Measurements from ENCODE around the gene JAML. TPM values are rescaled to one million over a fixed set of nuclear protein-coding genes. Genes with fewer than 3 reads are reported as not detected.

The JAML gene
- total RNA-seq, 1 donor from 2014 or later, result not detected

GRCh38 chr11:118245936-118246562 lies 21.2 kb upstream of the JAML start:
- H3K27ac Mint-ChIP-seq (ENCODE audit: unreplicated experiment), result no peak overlapping the region
- H3K4me3 Mint-ChIP-seq (ENCODE audit: unreplicated experiment), result no peak overlapping the region
- H3K36me3 Mint-ChIP-seq (ENCODE audit: unreplicated experiment), result no peaks in the 10 kb centered on the region
- peaks cover 53% of the 10 kb centered on the region for H3K27me3 Mint-ChIP-seq (ENCODE audit: unreplicated experiment)
- DNase-seq (ENCODE audit: extremely low spot score, unreplicated experiment), result no peak
- no peaks in the 10 kb centered on the region for H3K9me3 Mint-ChIP-seq (ENCODE audit: unreplicated experiment)
- no peaks in the 10 kb centered on the region for H3K4me1 Mint-ChIP-seq (ENCODE audit: unreplicated experiment)
- no peak for TF ChIP-seq CTCF (IDR thresholded peaks at IDR 0.05)

DNA sequence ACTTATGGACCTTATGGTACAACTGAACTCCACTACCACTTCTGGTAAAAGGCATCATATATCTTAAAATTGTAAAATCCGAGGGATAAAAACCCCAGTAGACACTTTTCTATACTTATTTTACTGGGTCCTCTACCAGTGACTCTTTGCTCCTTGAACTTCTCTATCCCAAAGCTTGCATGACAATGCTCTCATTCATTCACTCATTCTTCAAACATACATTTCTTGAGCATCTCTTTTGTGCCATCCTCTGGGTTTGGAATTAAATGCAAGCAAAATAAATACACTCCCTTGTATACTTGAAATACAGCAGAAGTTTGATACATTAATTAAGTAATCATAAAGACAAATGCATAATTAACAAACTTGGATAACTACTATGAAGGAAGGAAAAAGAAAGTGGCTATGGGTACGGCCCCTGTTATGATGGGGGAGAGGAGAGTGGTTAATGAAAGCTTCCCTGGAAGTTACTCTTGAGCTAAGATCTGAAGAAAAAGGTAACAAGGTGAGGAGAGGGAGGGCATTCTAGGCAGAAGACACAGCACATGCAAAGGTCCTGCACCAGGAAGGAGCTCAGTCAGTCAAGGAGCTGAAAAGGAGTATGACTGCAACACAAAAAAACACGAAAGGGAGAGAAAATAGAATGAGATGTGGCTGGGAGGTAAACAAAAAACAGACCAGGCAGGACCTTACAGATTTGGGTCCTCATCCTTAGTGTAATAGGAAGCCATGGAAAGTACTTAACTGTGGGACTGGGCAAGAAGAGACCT lies 19.4 kb upstream of the JAML start:
- TF ChIP-seq CTCF (IDR thresholded peaks at IDR 0.05), result no peak
- Mint-ChIP-seq H3K36me3 (ENCODE audit: unreplicated experiment) (no peaks in the 10 kb centered on the region), H3K4me3 (ENCODE audit: unreplicated experiment) (no peak overlapping the region), H3K27ac (ENCODE audit: unreplicated experiment) (no peak overlapping the region), H3K27me3 (ENCODE audit: unreplicated experiment) (peaks cover 52% of the 10 kb centered on the region), H3K4me1 (ENCODE audit: unreplicated experiment) (no peaks in the 10 kb centered on the region), H3K9me3 (ENCODE audit: unreplicated experiment) (no peaks in the 10 kb centered on the region)
- no peak for DNase-seq (ENCODE audit: extremely low spot score, unreplicated experiment)

GRCh38 chr11:118243161-118243560 lies 18.4 kb upstream of the JAML start:
- DNase-seq (ENCODE audit: extremely low spot score, unreplicated experiment), result no peak
- Mint-ChIP-seq H3K27ac (ENCODE audit: unreplicated experiment) (no peak overlapping the region), H3K4me3 (ENCODE audit: unreplicated experiment) (no peak overlapping the region), H3K9me3 (ENCODE audit: unreplicated experiment) (no peaks in the 10 kb centered on the region), H3K27me3 (ENCODE audit: unreplicated experiment) (peaks cover 58% of the 10 kb centered on the region), H3K4me1 (ENCODE audit: unreplicated experiment) (no peaks in the 10 kb centered on the region), H3K36me3 (ENCODE audit: unreplicated experiment) (no peaks in the 10 kb centered on the region)
- no peak for TF ChIP-seq CTCF (IDR thresholded peaks at IDR 0.05)

DNA sequence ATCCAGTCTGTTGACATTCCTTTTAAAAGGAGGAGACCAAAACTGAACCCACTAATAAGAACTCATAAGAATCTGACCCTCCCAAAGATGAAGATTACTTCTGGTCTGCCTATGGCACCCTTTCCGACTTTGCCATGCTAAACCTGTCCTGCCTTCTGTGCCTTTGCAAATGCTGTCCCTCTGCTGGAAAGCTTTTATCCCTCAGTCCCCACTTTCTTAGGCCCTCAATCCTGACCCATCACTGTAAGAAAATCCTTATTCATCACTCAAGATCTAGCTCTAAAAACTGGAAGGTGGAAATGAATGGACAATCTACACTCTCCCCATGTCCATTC lies 16.9 kb upstream of the JAML start:
- no peak for TF ChIP-seq CTCF (IDR thresholded peaks at IDR 0.05)
- Mint-ChIP-seq H3K36me3 (ENCODE audit: unreplicated experiment) (no peaks in the 10 kb centered on the region), H3K27me3 (ENCODE audit: unreplicated experiment) (peaks cover 47% of the 10 kb centered on the region), H3K27ac (ENCODE audit: unreplicated experiment) (no peak overlapping the region), H3K4me3 (ENCODE audit: unreplicated experiment) (no peak overlapping the region), H3K9me3 (ENCODE audit: unreplicated experiment) (no peaks in the 10 kb centered on the region), H3K4me1 (ENCODE audit: unreplicated experiment) (no peaks in the 10 kb centered on the region)
- no peak for DNase-seq (ENCODE audit: extremely low spot score, unreplicated experiment)

- no peaks in the 10 kb centered on the region for H3K4me1 Mint-ChIP-seq (ENCODE audit: unreplicated experiment)
- no peak overlapping the region for H3K27ac Mint-ChIP-seq (ENCODE audit: unreplicated experiment)
- peaks cover 50% of the 10 kb centered on the region for H3K27me3 Mint-ChIP-seq (ENCODE audit: unreplicated experiment)
- DNase-seq (ENCODE audit: extremely low spot score, unreplicated experiment), result no peak
- no peaks in the 10 kb centered on the region for H3K9me3 Mint-ChIP-seq (ENCODE audit: unreplicated experiment)
- H3K36me3 Mint-ChIP-seq (ENCODE audit: unreplicated experiment), result no peaks in the 10 kb centered on the region
- TF ChIP-seq CTCF (IDR thresholded peaks at IDR 0.05), result no peak
- no peak overlapping the region for H3K4me3 Mint-ChIP-seq (ENCODE audit: unreplicated experiment)
Observed at GRCh38 chr11:118240999-118241763, 16.4 kb upstream of the JAML start.
